ENCODE results near the gene TRPV3.

The TRPV3 gene

GRCh38 chr17:3559270-3559645, 1.6 kb upstream of the TRPV3 start:
- H3K4me3 ChIP-seq (ENCODE audit: insufficient read length, low read depth) = no peak overlapping the region
- peaks cover 3% of the 10 kb centered on the region for H3K4me1 ChIP-seq (ENCODE audit: insufficient read depth, insufficient read length)
- no peaks in the 10 kb centered on the region for H3K27me3 ChIP-seq (ENCODE audit: insufficient read depth, insufficient read length)
- DNase-seq (ENCODE audit: low read depth, low spot score) = no peak
- no peak overlapping the region for H3K9ac ChIP-seq (ENCODE audit: insufficient read length, low read depth)
- no peaks in the 10 kb centered on the region for H3K36me3 ChIP-seq (ENCODE audit: insufficient read depth, insufficient read length, low read length)
- no peaks in the 10 kb centered on the region for H3K9me3 ChIP-seq (ENCODE audit: insufficient read depth, low read length)
- TF ChIP-seq YY1 (IDR thresholded peaks at IDR 0.05; ENCODE audit: insufficient read depth, insufficient read length) (no peak), ZNF274 (IDR thresholded peaks at IDR 0.05; ENCODE audit: low read depth, low read length) (no peak), SUZ12 (IDR thresholded peaks at IDR 0.05; ENCODE audit: extremely low read depth, insufficient read depth, insufficient read length) (no peak)

- no peak for DNase-seq (ENCODE audit: low read depth, low spot score)
- no peaks in the 10 kb centered on the region for H3K36me3 ChIP-seq (ENCODE audit: insufficient read depth, insufficient read length, low read length)
These were observed 1.1 kb upstream of the TRPV3 start for GRCh38 chr17:3558603-3559269.

GRCh38 chr17:3556916-3557767, 470 bp downstream of the TRPV3 start:
- H3K27me3 ChIP-seq (ENCODE audit: insufficient read depth, insufficient read length) = no peaks in the 10 kb centered on the region
- H3K36me3 ChIP-seq (ENCODE audit: insufficient read depth, insufficient read length, low read length) = no peaks in the 10 kb centered on the region
- no peak overlapping the region for H3K9ac ChIP-seq (ENCODE audit: insufficient read length, low read depth)
- no peak for TF ChIP-seq SUZ12 (IDR thresholded peaks at IDR 0.05; ENCODE audit: extremely low read depth, insufficient read depth, insufficient read length)
- no peak for TF ChIP-seq ZNF274 (IDR thresholded peaks at IDR 0.05; ENCODE audit: low read depth, low read length)
- TF ChIP-seq YY1 (IDR thresholded peaks at IDR 0.05; ENCODE audit: insufficient read depth, insufficient read length) = no peak
- no peak overlapping the region for H3K4me3 ChIP-seq (ENCODE audit: insufficient read length, low read depth)
- H3K9me3 ChIP-seq (ENCODE audit: insufficient read depth, low read length) = no peaks in the 10 kb centered on the region
- no peak for DNase-seq (ENCODE audit: low read depth, low spot score)
- peaks cover 3% of the 10 kb centered on the region for H3K4me1 ChIP-seq (ENCODE audit: insufficient read depth, insufficient read length)

More at GRCh38 chr17:3558603-3559269, 1.1 kb upstream of the TRPV3 start:
- Histone ChIP-seq H3K9me3 (ENCODE audit: insufficient read depth, low read length) (no peaks in the 10 kb centered on the region), H3K4me3 (ENCODE audit: insufficient read length, low read depth) (no peak overlapping the region), H3K4me1 (ENCODE audit: insufficient read depth, insufficient read length) (peaks cover 3% of the 10 kb centered on the region), H3K27me3 (ENCODE audit: insufficient read depth, insufficient read length) (no peaks in the 10 kb centered on the region), H3K9ac (ENCODE audit: insufficient read length, low read depth) (no peak overlapping the region)
- no peak for TF ChIP-seq YY1 (IDR thresholded peaks at IDR 0.05; ENCODE audit: insufficient read depth, insufficient read length)
- no peak for TF ChIP-seq ZNF274 (IDR thresholded peaks at IDR 0.05; ENCODE audit: low read depth, low read length)
- TF ChIP-seq SUZ12 (IDR thresholded peaks at IDR 0.05; ENCODE audit: extremely low read depth, insufficient read depth, insufficient read length) = no peak

GRCh38 chr17:3556239-3556915, 1.2 kb downstream of the TRPV3 start:
- Histone ChIP-seq H3K4me3 (ENCODE audit: insufficient read length, low read depth) (no peak overlapping the region), H3K36me3 (ENCODE audit: insufficient read depth, insufficient read length, low read length) (no peaks in the 10 kb centered on the region), H3K9ac (ENCODE audit: insufficient read length, low read depth) (no peak overlapping the region), H3K27me3 (ENCODE audit: insufficient read depth, insufficient read length) (no peaks in the 10 kb centered on the region), H3K9me3 (ENCODE audit: insufficient read depth, low read length) (no peaks in the 10 kb centered on the region), H3K4me1 (ENCODE audit: insufficient read depth, insufficient read length) (peaks cover 3% of the 10 kb centered on the region)
- no peak for DNase-seq (ENCODE audit: low read depth, low spot score)
- TF ChIP-seq SUZ12 (IDR thresholded peaks at IDR 0.05; ENCODE audit: extremely low read depth, insufficient read depth, insufficient read length) (no peak), YY1 (IDR thresholded peaks at IDR 0.05; ENCODE audit: insufficient read depth, insufficient read length) (no peak), ZNF274 (IDR thresholded peaks at IDR 0.05; ENCODE audit: low read depth, low read length) (no peak)

- TF ChIP-seq YY1 (IDR thresholded peaks at IDR 0.05; ENCODE audit: insufficient read depth, insufficient read length) (no peak), ZNF274 (IDR thresholded peaks at IDR 0.05; ENCODE audit: low read depth, low read length) (no peak), SUZ12 (IDR thresholded peaks at IDR 0.05; ENCODE audit: extremely low read depth, insufficient read depth, insufficient read length) (no peak)
- H3K27me3 ChIP-seq (ENCODE audit: insufficient read depth, insufficient read length) = no peaks in the 10 kb centered on the region
- no peak overlapping the region for H3K4me3 ChIP-seq (ENCODE audit: insufficient read length, low read depth)
- H3K4me1 ChIP-seq (ENCODE audit: insufficient read depth, insufficient read length) = peaks cover 3% of the 10 kb centered on the region
- no peaks in the 10 kb centered on the region for H3K36me3 ChIP-seq (ENCODE audit: insufficient read depth, insufficient read length, low read length)
- H3K9me3 ChIP-seq (ENCODE audit: insufficient read depth, low read length) = no peaks in the 10 kb centered on the region
- H3K9ac ChIP-seq (ENCODE audit: insufficient read length, low read depth) = no peak overlapping the region
- DNase-seq (ENCODE audit: low read depth, low spot score) = no peak
These were observed 2.3 kb downstream of the TRPV3 start for GRCh38 chr17:3555189-3555796.

- H3K4me1 ChIP-seq (ENCODE audit: insufficient read depth, insufficient read length) = peaks cover 3% of the 10 kb centered on the region
- H3K9ac ChIP-seq (ENCODE audit: insufficient read length, low read depth) = no peak overlapping the region
- no peaks in the 10 kb centered on the region for H3K27me3 ChIP-seq (ENCODE audit: insufficient read depth, insufficient read length)
- H3K4me3 ChIP-seq (ENCODE audit: insufficient read length, low read depth) = no peak overlapping the region
- no peak for TF ChIP-seq ZNF274 (IDR thresholded peaks at IDR 0.05; ENCODE audit: low read depth, low read length)
- no peak for TF ChIP-seq SUZ12 (IDR thresholded peaks at IDR 0.05; ENCODE audit: extremely low read depth, insufficient read depth, insufficient read length)
- TF ChIP-seq YY1 (IDR thresholded peaks at IDR 0.05; ENCODE audit: insufficient read depth, insufficient read length) = no peak
- no peaks in the 10 kb centered on the region for H3K9me3 ChIP-seq (ENCODE audit: insufficient read depth, low read length)
- no peak for DNase-seq (ENCODE audit: low read depth, low spot score)
- H3K36me3 ChIP-seq (ENCODE audit: insufficient read depth, insufficient read length, low read length) = no peaks in the 10 kb centered on the region
These were observed 3.2 kb downstream of the TRPV3 start for GRCh38 chr17:3554440-3554839.

Measured in NT2/D1 (cell line).